Brain pericyte (primary cell): ENCODE data around the gene NT5C3B.
A peak's percentile ranks its signal among the peaks of the same experiment; 100 is the strongest.
"Not testable (repeated sequence)": the region's sequence is repeated elsewhere in the genome, so short reads cannot be mapped to it uniquely, and the experiment has no call there.

ENCODE experiments used
- DNase-seq: peaks from one replicate; pipeline ENCODE4 v3.0.0-alpha.2; 2012; ENCODE audit warnings: low read depth, low spot score

Gene NT5C3B

DNA sequence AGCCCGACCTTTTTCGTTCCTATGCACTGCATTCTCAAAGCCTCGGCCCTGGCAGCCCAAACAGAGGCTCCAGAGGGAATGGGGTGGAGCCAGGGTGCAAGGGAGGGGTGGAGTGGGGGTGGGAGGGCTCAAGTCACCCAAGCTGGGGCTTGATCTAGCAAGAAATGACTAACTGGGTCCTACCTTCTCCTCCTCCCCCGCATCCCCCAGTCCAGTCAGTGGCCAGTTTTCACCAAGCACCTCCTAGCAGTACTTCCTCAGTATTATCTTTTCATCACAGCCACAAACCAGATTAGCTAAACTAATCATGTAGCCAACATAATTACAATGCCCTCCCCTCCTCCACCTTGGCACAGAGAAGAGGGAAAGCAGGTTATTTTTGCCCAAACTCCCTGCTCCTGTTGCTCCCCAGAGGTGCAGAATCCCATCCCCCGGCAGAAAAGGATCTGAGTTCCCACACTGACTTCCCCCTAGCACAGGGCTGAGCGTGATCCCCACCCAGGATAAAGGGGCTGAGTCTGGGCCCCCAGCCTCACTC lies 51.8 kb downstream of the NT5C3B start:
- DNase-seq, result no peak

DNA sequence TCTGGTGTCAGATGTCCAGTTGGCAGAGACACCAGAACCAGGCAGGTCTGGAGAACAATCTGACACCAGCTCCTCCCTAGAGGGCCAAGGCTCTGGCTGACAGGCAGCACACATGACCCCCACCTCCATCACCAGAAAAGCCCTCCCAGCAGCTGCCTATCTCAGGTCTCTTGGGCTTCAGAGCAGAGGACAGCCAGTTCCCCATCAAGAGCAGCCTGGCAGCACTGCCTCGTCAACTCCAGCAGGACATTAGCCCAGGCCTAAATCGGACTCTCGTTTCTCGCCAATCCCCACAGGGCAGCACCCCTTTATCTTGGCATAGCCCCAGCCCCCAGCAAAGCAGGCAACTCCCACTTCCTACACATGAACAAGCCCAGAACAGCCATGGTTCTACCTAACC lies 53.9 kb downstream of the NT5C3B start:
- no peak for DNase-seq

DNA sequence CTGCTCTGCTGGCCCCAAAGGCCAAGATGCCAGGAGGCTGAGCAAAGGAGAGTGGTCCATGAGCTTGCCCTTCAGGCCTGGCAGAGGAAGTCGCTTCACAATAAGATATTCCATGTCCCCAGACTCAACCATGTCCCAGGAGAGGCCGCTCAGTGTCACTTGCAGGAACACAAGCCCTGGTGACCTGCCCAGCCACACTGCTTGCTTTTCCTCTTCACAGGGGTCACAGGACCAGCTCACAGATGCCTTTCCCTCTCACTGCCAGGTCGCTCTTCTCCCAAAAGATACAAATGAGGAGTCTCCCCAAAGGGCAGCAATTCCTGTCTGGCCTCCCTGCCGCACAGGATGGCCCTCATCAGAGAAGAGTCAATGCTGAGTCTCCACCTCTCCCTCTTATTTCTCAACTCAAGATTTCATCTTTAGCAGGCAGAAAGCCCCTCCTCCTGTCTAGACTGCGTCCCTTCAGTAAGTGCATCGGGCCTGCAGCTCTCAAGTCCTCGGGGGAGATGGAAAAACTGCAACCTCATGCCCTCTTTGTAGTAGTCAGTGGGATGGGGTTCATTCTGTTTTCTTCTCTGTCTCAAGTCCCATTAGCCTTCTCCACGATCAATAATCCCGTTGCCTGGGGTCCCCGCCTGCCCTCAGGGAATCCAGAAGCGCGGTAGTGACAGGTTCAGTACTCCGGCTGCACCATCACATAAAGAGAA lies 54.5 kb downstream of the NT5C3B start:
- DNase-seq, result no peak

DNA sequence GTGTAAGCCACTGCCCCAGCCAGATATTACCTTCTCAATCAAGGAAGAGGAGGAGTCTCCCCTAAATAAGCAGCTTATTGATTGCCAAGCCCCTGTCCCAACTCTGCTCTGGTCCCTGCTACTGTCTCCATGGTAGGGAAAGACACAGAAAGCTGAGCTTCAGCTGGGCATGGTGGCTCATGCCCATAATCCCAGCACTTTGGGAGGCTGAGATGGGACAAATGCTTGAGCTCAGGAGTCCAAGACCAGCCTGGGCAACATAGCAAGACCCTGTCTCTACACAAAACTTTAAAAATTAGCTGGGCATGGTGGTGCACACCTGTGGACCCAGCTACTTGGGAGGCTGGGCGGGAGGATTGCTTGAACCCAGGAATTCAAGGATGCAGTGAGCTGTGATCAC lies 56.1 kb downstream of the NT5C3B start:
- no peak for DNase-seq

DNA sequence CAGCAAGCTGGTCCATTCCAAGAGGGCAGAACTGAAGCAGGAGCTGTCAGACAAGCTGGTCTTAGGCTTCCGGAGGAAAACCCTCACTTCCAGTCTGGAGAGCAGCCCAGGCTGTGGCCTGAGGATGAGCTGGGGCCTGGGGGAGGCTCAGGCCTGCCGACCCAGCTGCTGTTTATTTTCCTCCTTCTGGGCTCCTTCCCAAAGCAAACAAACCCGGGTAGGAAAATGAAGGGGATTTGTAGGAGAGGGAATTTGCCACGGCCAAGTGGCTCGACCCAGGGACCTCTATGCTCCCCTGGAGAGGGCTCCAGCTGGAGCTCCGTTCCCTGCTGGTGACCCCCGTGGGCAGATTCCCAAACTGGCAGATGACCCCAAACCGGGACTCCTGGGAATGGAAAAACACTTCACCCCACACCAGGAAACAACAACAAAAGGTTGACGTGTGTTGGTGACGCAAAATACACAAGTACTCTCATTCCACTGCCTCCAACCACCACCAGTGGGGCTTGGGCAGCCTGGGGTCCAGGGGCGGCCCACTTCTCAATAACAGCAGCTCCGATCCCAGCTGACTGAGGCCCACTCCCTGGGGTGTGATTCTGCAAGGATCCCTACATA lies 58.4 kb downstream of the NT5C3B start:
- DNase-seq, result peak; percentile 99

DNA sequence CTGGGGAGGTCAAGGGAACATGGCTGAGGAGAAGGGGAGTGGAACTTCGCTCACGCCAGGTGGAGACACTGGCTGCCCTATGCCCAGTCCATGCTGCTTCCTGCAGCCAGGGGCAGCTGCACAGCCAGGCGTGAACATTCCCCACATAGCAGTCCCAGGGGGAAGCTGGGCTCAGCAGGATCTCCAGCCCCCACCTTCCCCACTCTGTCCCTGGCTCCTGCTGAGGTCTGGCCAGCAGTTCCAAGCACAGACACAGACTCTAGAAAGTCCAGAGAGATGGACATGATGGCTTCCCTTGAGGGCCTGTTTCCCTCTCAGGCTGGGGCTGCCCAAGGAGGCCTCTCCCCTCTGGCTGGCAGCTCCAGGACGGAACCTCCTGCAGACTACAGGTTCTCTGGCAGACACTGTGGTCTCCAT lies 58.9 kb downstream of the NT5C3B start:
- DNase-seq, result no peak

DNA sequence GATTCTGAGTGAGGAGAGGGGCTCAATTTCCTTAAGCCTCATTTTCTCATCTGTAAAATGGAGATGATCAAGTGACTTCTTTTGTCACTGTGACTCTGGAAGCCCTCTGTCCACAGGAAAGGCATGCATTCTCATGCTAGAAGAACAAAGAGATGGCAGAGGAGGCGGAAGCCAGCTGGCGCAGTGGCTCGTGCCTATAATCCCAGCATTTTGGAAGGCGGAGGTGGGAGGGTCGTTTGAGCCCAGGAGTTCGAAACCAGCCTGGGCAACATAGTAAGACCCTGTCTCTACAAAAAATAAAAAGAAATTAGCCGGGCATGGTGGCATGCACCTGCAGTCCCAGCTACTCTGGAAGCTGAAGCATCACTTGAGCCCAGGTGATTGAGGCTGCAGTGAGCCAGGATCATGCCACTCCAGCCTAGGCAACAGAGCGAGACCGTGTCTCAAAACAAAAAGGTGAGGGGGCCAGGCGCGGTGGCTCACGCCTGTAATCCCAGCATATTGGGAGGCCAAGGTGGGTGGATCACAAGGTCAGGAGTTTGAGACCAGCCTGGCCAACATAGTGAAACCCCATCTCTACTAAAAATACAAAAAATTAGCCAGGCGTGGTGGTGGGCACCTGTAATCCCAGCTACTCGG lies 59.7 kb downstream of the NT5C3B start:
- not testable (repeated sequence) for DNase-seq

DNA sequence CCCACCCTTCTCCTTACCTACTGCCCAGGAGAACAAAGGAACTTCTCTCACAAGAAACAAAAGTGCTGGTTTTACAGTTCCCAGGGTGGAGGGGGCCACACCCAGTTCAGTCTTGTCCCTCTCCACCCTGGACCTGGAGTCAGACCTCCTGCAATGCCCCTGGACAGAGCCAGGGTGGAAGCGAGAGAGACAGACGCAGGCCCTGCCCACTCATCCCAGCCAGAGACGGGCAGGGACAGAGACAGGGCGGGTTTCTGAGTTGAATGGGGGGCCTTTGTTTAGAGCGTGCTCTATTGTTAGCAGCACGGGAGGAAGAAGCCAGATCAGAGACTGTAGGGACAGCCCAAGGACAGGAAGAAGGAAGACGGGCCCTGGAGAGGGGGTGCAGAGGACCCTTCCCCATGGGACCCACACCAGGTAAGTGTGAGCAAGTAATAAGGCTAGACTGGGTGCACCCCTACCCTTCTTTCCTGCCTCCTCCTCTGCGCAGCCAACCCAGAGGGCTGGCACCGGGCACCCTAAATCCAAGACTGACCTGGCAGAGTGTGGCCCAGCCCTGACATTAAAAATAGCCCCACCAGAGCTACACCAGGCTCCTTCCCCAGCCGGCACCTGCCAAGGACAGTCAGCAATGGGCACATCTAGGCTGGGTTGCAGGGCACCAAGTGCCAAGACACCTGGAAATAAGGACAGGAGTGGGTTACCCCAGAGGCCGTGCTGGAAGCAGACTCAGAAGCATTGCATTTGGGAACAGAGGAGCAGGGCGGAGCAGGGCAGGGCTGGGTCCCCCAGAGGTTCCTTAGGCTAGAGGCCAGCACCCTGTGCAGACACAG lies 60.4 kb downstream of the NT5C3B start:
- DNase-seq, result no peak
